Measurements from ENCODE around the gene SIRT4.

DNA sequence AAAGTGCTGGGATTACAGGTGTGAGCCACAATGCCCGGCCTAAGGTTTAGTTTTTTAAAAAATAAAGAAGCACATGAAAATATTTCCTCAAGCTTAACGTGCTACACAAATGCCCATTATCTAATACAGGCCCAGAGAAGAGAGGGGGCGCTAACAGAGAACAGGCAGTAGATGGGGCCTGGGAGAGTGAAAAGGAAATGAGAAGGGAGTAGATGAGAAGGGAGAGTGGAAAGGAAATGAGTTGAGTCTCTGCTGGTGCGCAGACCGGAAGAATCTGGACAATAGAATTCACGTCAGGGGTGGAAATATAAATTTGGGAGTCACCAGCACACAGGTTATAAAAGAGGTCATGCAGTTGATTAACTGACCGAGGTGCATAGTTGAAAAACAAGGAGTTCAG lies 47.3 kb upstream of the SIRT4 start:
- TF ChIP-seq, protein P1, sequence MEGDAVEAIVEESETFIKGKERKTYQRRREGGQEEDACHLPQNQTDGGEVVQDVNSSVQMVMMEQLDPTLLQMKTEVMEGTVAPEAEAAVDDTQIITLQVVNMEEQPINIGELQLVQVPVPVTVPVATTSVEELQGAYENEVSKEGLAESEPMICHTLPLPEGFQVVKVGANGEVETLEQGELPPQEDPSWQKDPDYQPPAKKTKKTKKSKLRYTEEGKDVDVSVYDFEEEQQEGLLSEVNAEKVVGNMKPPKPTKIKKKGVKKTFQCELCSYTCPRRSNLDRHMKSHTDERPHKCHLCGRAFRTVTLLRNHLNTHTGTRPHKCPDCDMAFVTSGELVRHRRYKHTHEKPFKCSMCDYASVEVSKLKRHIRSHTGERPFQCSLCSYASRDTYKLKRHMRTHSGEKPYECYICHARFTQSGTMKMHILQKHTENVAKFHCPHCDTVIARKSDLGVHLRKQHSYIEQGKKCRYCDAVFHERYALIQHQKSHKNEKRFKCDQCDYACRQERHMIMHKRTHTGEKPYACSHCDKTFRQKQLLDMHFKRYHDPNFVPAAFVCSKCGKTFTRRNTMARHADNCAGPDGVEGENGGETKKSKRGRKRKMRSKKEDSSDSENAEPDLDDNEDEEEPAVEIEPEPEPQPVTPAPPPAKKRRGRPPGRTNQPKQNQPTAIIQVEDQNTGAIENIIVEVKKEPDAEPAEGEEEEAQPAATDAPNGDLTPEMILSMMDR (conservative IDR thresholded peaks at IDR 0.05; ENCODE audit: low read depth, low read length) = 0 out of 2 replicates have a peak, but pooled peaks have one; percentile 11
- TF ChIP-seq EZH2 (IDR thresholded peaks at IDR 0.05; ENCODE audit: low read length, unreplicated experiment) = no peak

All from PC-3 (cell line).